NCI-H128 (cell line): ENCODE data around the gene PPP2R5D.

Source experiments
- DNase-seq: peaks from one replicate; lab custom pipeline; 2025; ENCODE audit not compliant: unreplicated experiment; lab: John Stamatoyannopoulos, UW

The PPP2R5D gene

GRCh38 chr6:43053545-43054205, 69.3 kb downstream of the PPP2R5D start, which contains the start of gene CUL7:
Gene CUL7 (minus strand): TSS chr6:43053851. CDS start chr6:43052788, 1,063 bp downstream.
- peak; percentile 92 for DNase-seq

GRCh38 chr6:43054206-43054943, 70.0 kb downstream of the PPP2R5D start:
- no peak for DNase-seq

GRCh38 chr6:43055966-43056365, 71.6 kb downstream of the PPP2R5D start:
- DNase-seq: no peak

- no peak for DNase-seq
Measured at GRCh38 chr6:43058531-43058930, 74.2 kb downstream of the PPP2R5D start.

GRCh38 chr6:43059168-43060033, 75.0 kb downstream of the PPP2R5D start, which contains the start of the genes KLC4 and MRPL2:
Gene KLC4 (plus strand): TSS chr6:43059631. CDS start chr6:43061336, 1,705 bp downstream.
Gene MRPL2 (minus strand): TSS chr6:43059434. CDS start chr6:43059381, 53 bp downstream.
- DNase-seq: peak; percentile 97

GRCh38 chr6:43060034-43060754, 75.8 kb downstream of the PPP2R5D start:
- no peak for DNase-seq

GRCh38 chr6:43060755-43061633, 76.6 kb downstream of the PPP2R5D start:
- DNase-seq: no peak

GRCh38 chr6:43061861-43062260, 77.5 kb downstream of the PPP2R5D start:
- no peak for DNase-seq
